H9 (cell line): Measurements from ENCODE around the gene CCDC158. TPM values are rescaled to one million over a fixed set of nuclear protein-coding genes. Genes with fewer than 3 reads are reported as not detected.

Experiments used
- DNase-seq: peaks from one replicate; pipeline ENCODE4 v3.0.0-alpha.2; 2017
- H2AFZ ChIP-seq: one replicate; pipeline ENCODE4 v1.6.1; 2013; ENCODE audit warnings: mild to moderate bottlenecking, low read length, control low read depth, moderate library complexity
- H2AK5ac ChIP-seq: 2 replicates; pipeline ENCODE4 v1.6.1; 2013; ENCODE audit warnings: low read length, control low read depth, mixed read lengths; ENCODE audit not compliant: insufficient read length
- H2BK120ac ChIP-seq: one replicate; pipeline ENCODE4 v1.6.1; 2013; ENCODE audit warnings: low read depth, mild to moderate bottlenecking, low read length, control low read depth, inconsistent platforms; ENCODE audit not compliant: poor library complexity, severe bottlenecking
- H2BK12ac ChIP-seq: 2 replicates; pipeline ENCODE4 v1.6.1; 2013; ENCODE audit warnings: low read length, control low read depth, mixed read lengths, low read depth; ENCODE audit not compliant: insufficient read length
- H2BK15ac ChIP-seq: 2 replicates; pipeline ENCODE4 v1.6.1; 2013; ENCODE audit warnings: low read depth, low read length, control low read depth
- H2BK20ac ChIP-seq: one replicate; pipeline ENCODE4 v1.6.1; 2013; ENCODE audit warnings: low read depth, mild to moderate bottlenecking, low read length, control low read depth, inconsistent platforms; ENCODE audit not compliant: poor library complexity, severe bottlenecking
- H2BK5ac ChIP-seq: 2 replicates; pipeline ENCODE4 v1.6.1; 2013; ENCODE audit warnings: low read length, control low read depth, mixed read lengths; ENCODE audit not compliant: insufficient read length
- H3K14ac ChIP-seq: 2 replicates; pipeline ENCODE4 v1.6.1; 2013; ENCODE audit warnings: low read length, control low read depth; ENCODE audit not compliant: insufficient read depth
- H3K18ac ChIP-seq: 2 replicates; pipeline ENCODE4 v1.6.1; 2013; ENCODE audit warnings: low read depth, mild to moderate bottlenecking, mixed read lengths, low read length, control low read depth; ENCODE audit not compliant: insufficient read length
- H3K23ac ChIP-seq: 2 replicates; pipeline ENCODE4 v1.6.1; 2013; ENCODE audit warnings: low read length, control low read depth, mixed read lengths, low read depth; ENCODE audit not compliant: insufficient read length
- H3K23me2 ChIP-seq: 2 replicates; pipeline ENCODE4 v1.6.1; 2013; ENCODE audit warnings: low read depth, mild to moderate bottlenecking, mixed read lengths, low read length, control low read depth; ENCODE audit not compliant: insufficient read length, poor library complexity, severe bottlenecking
- H3K27ac ChIP-seq: 2 replicates; pipeline ENCODE4 v1.5.1; 2013; ENCODE audit warnings: low read length, control low read depth, mixed read lengths, low read depth; ENCODE audit not compliant: insufficient read length
- H3K27me3 ChIP-seq: 2 replicates; pipeline ENCODE4 v1.6.1; 2013; ENCODE audit warnings: low read length, control low read depth, inconsistent platforms; ENCODE audit not compliant: insufficient read depth
- H3K4ac ChIP-seq: 2 replicates; pipeline ENCODE4 v1.6.1; 2013; ENCODE audit warnings: low read depth, mild to moderate bottlenecking, control low read depth, inconsistent platforms, low read length, moderate library complexity
- H3K4me1 ChIP-seq: 2 replicates; pipeline ENCODE4 v1.6.1; 2013; ENCODE audit warnings: low read length, control low read depth, inconsistent platforms; ENCODE audit not compliant: insufficient read depth
- H3K4me2 ChIP-seq: 2 replicates; pipeline ENCODE4 v1.6.1; 2013; ENCODE audit warnings: low read length, control low read depth, mixed read lengths; ENCODE audit not compliant: insufficient read length, insufficient read depth
- H3K56ac ChIP-seq: 2 replicates; pipeline ENCODE4 v1.6.1; 2013; ENCODE audit warnings: low read depth, mild to moderate bottlenecking, mixed read lengths, low read length, control low read depth; ENCODE audit not compliant: insufficient read length
- H3K79me1 ChIP-seq: 2 replicates; pipeline ENCODE4 v1.6.1; 2013; ENCODE audit warnings: low read depth, mild to moderate bottlenecking, moderate library complexity, low read length, control low read depth, inconsistent platforms; ENCODE audit not compliant: insufficient read depth, poor library complexity, severe bottlenecking
- H3K79me2 ChIP-seq: 2 replicates; pipeline ENCODE4 v1.6.1; 2013; ENCODE audit warnings: low read length, control low read depth, inconsistent platforms; ENCODE audit not compliant: insufficient read depth
- H3K9ac ChIP-seq: 2 replicates; pipeline ENCODE4 v1.6.1; 2013; ENCODE audit warnings: low read length, control low read depth, mixed read lengths; ENCODE audit not compliant: insufficient read length; ENCODE audit errors: extremely low read depth
- H3K9me3 ChIP-seq: one replicate; pipeline ENCODE4 v1.6.1; 2013; ENCODE audit warnings: low read depth, low read length, inconsistent platforms; ENCODE audit not compliant: control insufficient read depth
- H3T11ph ChIP-seq: one replicate; pipeline ENCODE4 v1.6.1; 2013; ENCODE audit warnings: mild to moderate bottlenecking, low read length, control low read depth, inconsistent platforms
- H4K20me1 ChIP-seq: one replicate; pipeline ENCODE4 v1.6.1; 2013; ENCODE audit not compliant: control insufficient read depth, insufficient read length, insufficient read depth
- H4K5ac ChIP-seq: 2 replicates; pipeline ENCODE4 v1.6.1; 2013; ENCODE audit warnings: low read depth, mild to moderate bottlenecking, mixed read lengths, low read length, control low read depth; ENCODE audit not compliant: insufficient read length
- H4K8ac ChIP-seq: replicated peaks from 2 replicates; pipeline ENCODE4 v1.6.1; 2013; ENCODE audit warnings: low read length, control low read depth, mixed read lengths, low read depth; ENCODE audit not compliant: insufficient read length
- H4K91ac ChIP-seq: 2 replicates; pipeline ENCODE4 v1.6.1; 2013; ENCODE audit warnings: low read depth, mild to moderate bottlenecking, moderate library complexity, mixed read lengths, low read length, control low read depth; ENCODE audit not compliant: insufficient read length
- H3K27ac Mint-ChIP-seq, 3 experiments: 2 replicates in 2 of 3; 3 replicates in 1 of 3; pipeline ENCODE4 v1.8.0; 2020 to 2021; ENCODE audit warnings: mixed read lengths in 3 of 3, mild to moderate bottlenecking in 1 of 3, moderate library complexity in 1 of 3
- H3K27me3 Mint-ChIP-seq: 2 replicates; pipeline ENCODE4 v1.8.0; 2021; ENCODE audit warnings: low read depth, mild to moderate bottlenecking, moderate library complexity, mixed read lengths
- H3K36me3 Mint-ChIP-seq, 3 experiments: 2 replicates in 2 of 3; 3 replicates in 1 of 3; pipeline ENCODE4 v1.8.0; 2020 to 2021; ENCODE audit warnings: low read depth in 3 of 3, mixed read lengths in 3 of 3; ENCODE audit not compliant: insufficient read depth in 1 of 3
- H3K4me1 Mint-ChIP-seq, 2 experiments: 2 replicates each; pipeline ENCODE4 v1.8.0; 2020; ENCODE audit warnings: mixed read lengths in 2 of 2
- H3K4me3 Mint-ChIP-seq, 2 experiments: 2 replicates in 1 of 2; 3 replicates in 1 of 2; pipeline ENCODE4 v1.8.0; 2020 to 2021; ENCODE audit warnings: mild to moderate bottlenecking in 2 of 2, mixed read lengths in 2 of 2, moderate library complexity in 1 of 2
- H3K9me3 Mint-ChIP-seq, 2 experiments: 2 replicates in 1 of 2; 3 replicates in 1 of 2; pipeline ENCODE4 v1.8.0; 2020; ENCODE audit warnings: mild to moderate bottlenecking in 2 of 2, mixed read lengths in 2 of 2, moderate library complexity in 1 of 2
- WGBS: extraction: QIAGEN DNeasy Blood & Tissue Kit; methylation state at CpG from one replicate; pipeline ENCODE4 v1.1.7; 2013; ENCODE audit warnings: missing lambda C conversion rate, low lambda C conversion rate, mixed read lengths; ENCODE audit not compliant: insufficient read length; ENCODE audit errors: extremely low coverage; 5-methylcytosine and 5-hydroxymethylcytosine counted together
- total RNA-seq: library from RNA; stranded (reverse); gene quantifications from 2 replicates; pipeline ENCODE4 v1.2.1, GENCODE V29; 2021
- TF ChIP-seq, protein P1 (sequence below): fragments of 200-600 bp; sonication (generic); conservative IDR thresholded peaks from 3 replicates; pipeline ENCODE4 v1.8.0; 2021; ENCODE audit warnings: antibody characterized with exemption, mild to moderate bottlenecking

CCDC158 gene
- total RNA-seq, 1 experiment from 2014 or later: not detected

DNA sequence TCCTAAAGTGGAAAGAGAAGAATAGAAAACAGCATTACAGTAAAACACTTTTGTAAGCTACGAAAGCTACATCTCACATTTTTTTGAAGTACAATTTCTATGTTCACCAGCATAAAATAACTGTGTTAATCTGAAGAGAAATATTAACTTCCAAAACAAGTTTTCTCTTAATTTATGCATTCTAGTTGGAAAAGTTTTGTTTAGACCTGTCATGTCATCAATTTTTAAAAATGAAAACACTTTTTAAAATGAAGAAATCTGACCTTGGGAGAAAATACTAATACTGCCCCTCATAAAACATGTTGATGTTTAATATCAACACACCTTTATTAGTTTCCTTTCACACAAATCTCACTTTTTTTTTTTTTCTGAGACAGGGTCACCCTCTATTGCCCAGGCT lies 45.2 kb downstream of the CCDC158 start:
- H3K27ac ChIP-seq: no peak overlapping the region
- H3K23me2 ChIP-seq: no peaks in the 10 kb centered on the region

More for the DNA sequence above, 45.2 kb downstream of the CCDC158 start:
- no peaks in the 10 kb centered on the region for H3K79me1 ChIP-seq
- H3K23ac ChIP-seq: no peak overlapping the region
- H3K4me1 ChIP-seq: peaks cover 4% of the 10 kb centered on the region; the same call in 1 of the 2 replicates
- TF ChIP-seq, protein P1, sequence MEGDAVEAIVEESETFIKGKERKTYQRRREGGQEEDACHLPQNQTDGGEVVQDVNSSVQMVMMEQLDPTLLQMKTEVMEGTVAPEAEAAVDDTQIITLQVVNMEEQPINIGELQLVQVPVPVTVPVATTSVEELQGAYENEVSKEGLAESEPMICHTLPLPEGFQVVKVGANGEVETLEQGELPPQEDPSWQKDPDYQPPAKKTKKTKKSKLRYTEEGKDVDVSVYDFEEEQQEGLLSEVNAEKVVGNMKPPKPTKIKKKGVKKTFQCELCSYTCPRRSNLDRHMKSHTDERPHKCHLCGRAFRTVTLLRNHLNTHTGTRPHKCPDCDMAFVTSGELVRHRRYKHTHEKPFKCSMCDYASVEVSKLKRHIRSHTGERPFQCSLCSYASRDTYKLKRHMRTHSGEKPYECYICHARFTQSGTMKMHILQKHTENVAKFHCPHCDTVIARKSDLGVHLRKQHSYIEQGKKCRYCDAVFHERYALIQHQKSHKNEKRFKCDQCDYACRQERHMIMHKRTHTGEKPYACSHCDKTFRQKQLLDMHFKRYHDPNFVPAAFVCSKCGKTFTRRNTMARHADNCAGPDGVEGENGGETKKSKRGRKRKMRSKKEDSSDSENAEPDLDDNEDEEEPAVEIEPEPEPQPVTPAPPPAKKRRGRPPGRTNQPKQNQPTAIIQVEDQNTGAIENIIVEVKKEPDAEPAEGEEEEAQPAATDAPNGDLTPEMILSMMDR: no peak
- no peaks in the 10 kb centered on the region for H3K79me2 ChIP-seq
- H3K27me3 Mint-ChIP-seq: no peaks in the 10 kb centered on the region
- no peak overlapping the region for H3K4me3 Mint-ChIP-seq
- no peak overlapping the region for H3T11ph ChIP-seq
- no peak overlapping the region for H2AFZ ChIP-seq
- no peak overlapping the region for H3K14ac ChIP-seq
- no peak overlapping the region for H3K4ac ChIP-seq
- H2BK120ac ChIP-seq: no peak overlapping the region
- no peak overlapping the region for H4K5ac ChIP-seq
- no peak overlapping the region for H4K8ac ChIP-seq
- no peaks in the 10 kb centered on the region for H4K20me1 ChIP-seq
- H2BK20ac ChIP-seq: no peak overlapping the region
- peaks cover 7 to 9% of the 10 kb centered on the region in 2 experiments; a peak in 3 of 5 replicates for H3K9me3 Mint-ChIP-seq
- WGBS: no CpG with 5 or more reads among the region's 1 CpG
- H3K36me3 Mint-ChIP-seq: peaks cover 0 to 3% (median 0%) of the 10 kb centered on the region in 3 experiments; a peak in 2 of 7 replicates
- no peak overlapping the region for H4K91ac ChIP-seq
- no peak overlapping the region for H2BK5ac ChIP-seq
- no peak overlapping the region for H2BK12ac ChIP-seq
- H3K27ac Mint-ChIP-seq: no peak overlapping the region
- H3K9ac ChIP-seq: no peak overlapping the region
- no peak overlapping the region for H3K4me2 ChIP-seq
- DNase-seq: no peak
- H3K9me3 ChIP-seq: no peaks in the 10 kb centered on the region
- H2AK5ac ChIP-seq: no peak overlapping the region
- H3K18ac ChIP-seq: no peak overlapping the region
- H2BK15ac ChIP-seq: no peak overlapping the region
- H3K27me3 ChIP-seq: no peaks in the 10 kb centered on the region
- no peak overlapping the region for H3K56ac ChIP-seq
- H3K4me1 Mint-ChIP-seq: peaks cover 22 to 24% of the 10 kb centered on the region in 2 experiments
